K562 (cell line): Measurements from ENCODE around the gene MESP1. TPM values are rescaled to one million over a fixed set of nuclear protein-coding genes. Genes with fewer than 3 reads are reported as not detected.

Experiments used
- ADNP ChIP-seq: fragments of 200-800 bp; sonication (Bioruptor generic); IDR thresholded peaks from 2 replicates; pipeline ENCODE4 v1.6.1; 2016; ENCODE audit warnings: missing genetic modification characterization, missing compliant biosample characterization
- FOXK2 ChIP-seq, 2 experiments: fragments of 450-650 bp; IDR thresholded peaks in 1 of 2; conservative IDR thresholded peaks in 1 of 2; 2 replicates each; pipeline ENCODE4 v1.6.1; 2016; ENCODE audit warnings: low read depth in 2 of 2, mild to moderate bottlenecking in 1 of 2
- MAFG ChIP-seq: fragments of 450-650 bp; conservative IDR thresholded peaks from 2 replicates; pipeline ENCODE4 v1.6.1; 2016; ENCODE audit warnings: missing genetic modification characterization, missing compliant biosample characterization
- MAFK ChIP-seq: IDR thresholded peaks from 2 replicates; pipeline ENCODE4 v1.6.1; 2011; ENCODE audit warnings: low read length, improper control_type of control experiment
- MEF2D ChIP-seq: conservative IDR thresholded peaks from 2 replicates; pipeline ENCODE4 v1.6.1; 2016; ENCODE audit warnings: low read depth, missing genetic modification characterization, missing compliant biosample characterization
- NFIX ChIP-seq: fragments of 250-450 bp; sonication (Bioruptor Pico); IDR thresholded peaks from 2 replicates; pipeline ENCODE4 v1.4.0; 2020; ENCODE audit warnings: low read depth, mild to moderate bottlenecking, moderate library complexity
- PCBP2 ChIP-seq: fragments of 200-400 bp; formaldehyde crosslinking; IDR thresholded peaks from 2 replicates; pipeline ENCODE4 v1.6.1; 2018; ENCODE audit warnings: low read length, low read depth, mild to moderate bottlenecking, moderate library complexity; ENCODE audit not compliant: poor library complexity, severe bottlenecking
- PHTF2 ChIP-seq: fragments of 250-450 bp; sonication (Bioruptor Pico); IDR thresholded peaks from 2 replicates; pipeline ENCODE4 v1.5.0; 2021; ENCODE audit warnings: mild to moderate bottlenecking
- PYGO2 ChIP-seq: fragments of 450-650 bp; IDR thresholded peaks from 2 replicates; pipeline ENCODE4 v1.6.1; 2016; ENCODE audit warnings: mild to moderate bottlenecking, missing genetic modification characterization, moderate library complexity, missing compliant biosample characterization
- SMARCE1 ChIP-seq: fragments of 450-650 bp; IDR thresholded peaks from 2 replicates; pipeline ENCODE4 v1.7.1; 2016; ENCODE audit warnings: mild to moderate bottlenecking
- TSC22D4 ChIP-seq: fragments of 450-650 bp; IDR thresholded peaks from 2 replicates; pipeline ENCODE4 v1.6.1; 2016; ENCODE audit warnings: missing genetic modification characterization, missing biosample characterization, control low read depth
- ZNF184 ChIP-seq: sonication (generic); formaldehyde crosslinking; IDR thresholded peaks from 2 replicates; pipeline ENCODE4 v1.5.0; 2020; ENCODE audit warnings: missing genetic modification reagents
- ZNF408 ChIP-seq: fragments of 250-450 bp; sonication (Bioruptor Pico); IDR thresholded peaks from 2 replicates; pipeline ENCODE4 v1.4.0; 2020; ENCODE audit warnings: low read depth, mild to moderate bottlenecking, moderate library complexity
- ZNF79 ChIP-seq: fragments of 250-450 bp; sonication (Bioruptor Pico); IDR thresholded peaks from 2 replicates; pipeline ENCODE4 v1.4.0; 2020; ENCODE audit warnings: low read depth, mild to moderate bottlenecking, moderate library complexity
- polyA plus RNA-seq, 8 experiments: library from polyadenylated mRNA; depleted of rRNA in 4 of 8; stranded (reverse) in 5 of 8; unstranded in 3 of 8; fragments of >200 nt; fragmentation: Nextera tagmentation in 2 of 8; fragmentation: Illumina TruSeq in 1 of 8; extraction: Ambion mirVana in 2 of 8; extraction: Trizol in 1 of 8; gene quantifications; 2 replicates each; pipeline versions ENCODE4 v1.2.1 to v1.2.3, GENCODE V29; 2011 to 2014; ENCODE audit warnings: inconsistent platforms in 1 of 8, missing spikeins in 1 of 8
- total RNA-seq, 7 experiments: library from RNA; depleted of rRNA in 6 of 7; stranded (reverse); fragments of >200 nt in 6 of 7; fragmentation: Illumina TruSeq in 2 of 7; extraction: Trizol in 2 of 7; gene quantifications; 2 replicates each; pipeline versions ENCODE4 v1.2.1 to v1.2.3, GENCODE V29; 2011 to 2021; ENCODE audit warnings: low replicate concordance in 1 of 7
- TF ChIP-seq, protein P1 (sequence below): fragments of 450-650 bp; IDR thresholded peaks from 2 replicates; pipeline ENCODE4 v1.6.1; 2016; ENCODE audit warnings: mild to moderate bottlenecking
- TF ChIP-seq, protein P2 (sequence below), 3 experiments: IDR thresholded peaks in 2 of 3; conservative IDR thresholded peaks in 1 of 3; 2 replicates each; pipeline ENCODE4 v1.5.1; 2011 to 2012; ENCODE audit warnings: low read length in 3 of 3, mild to moderate bottlenecking in 3 of 3, control low read depth in 2 of 3, improper control_type of control experiment in 1 of 3, inconsistent platforms in 1 of 3, low read depth in 1 of 3, mixed read lengths in 1 of 3, moderate library complexity in 1 of 3; ENCODE audit not compliant: insufficient read depth in 2 of 3
- TF ChIP-seq, protein P3 (sequence below): fragments of 150-350 bp; IDR thresholded peaks from 2 replicates; pipeline ENCODE4 v1.6.1; 2014; ENCODE audit warnings: low read depth, mild to moderate bottlenecking, low read length, borderline replicate concordance
- TF ChIP-seq, protein P4 (sequence below): fragments of 450-650 bp; IDR thresholded peaks from 2 replicates; pipeline ENCODE4 v1.6.1; 2014; ENCODE audit warnings: low read depth, mild to moderate bottlenecking, moderate library complexity, borderline replicate concordance

The MESP1 gene
- total and polyA plus RNA-seq, 9 of the 15 experiments (the other 6 are each of a cell fraction or from before 2014, with no cell fraction given) = 0.14 to 1.1 (median 0.36) TPM; not detected in 4

DNA sequence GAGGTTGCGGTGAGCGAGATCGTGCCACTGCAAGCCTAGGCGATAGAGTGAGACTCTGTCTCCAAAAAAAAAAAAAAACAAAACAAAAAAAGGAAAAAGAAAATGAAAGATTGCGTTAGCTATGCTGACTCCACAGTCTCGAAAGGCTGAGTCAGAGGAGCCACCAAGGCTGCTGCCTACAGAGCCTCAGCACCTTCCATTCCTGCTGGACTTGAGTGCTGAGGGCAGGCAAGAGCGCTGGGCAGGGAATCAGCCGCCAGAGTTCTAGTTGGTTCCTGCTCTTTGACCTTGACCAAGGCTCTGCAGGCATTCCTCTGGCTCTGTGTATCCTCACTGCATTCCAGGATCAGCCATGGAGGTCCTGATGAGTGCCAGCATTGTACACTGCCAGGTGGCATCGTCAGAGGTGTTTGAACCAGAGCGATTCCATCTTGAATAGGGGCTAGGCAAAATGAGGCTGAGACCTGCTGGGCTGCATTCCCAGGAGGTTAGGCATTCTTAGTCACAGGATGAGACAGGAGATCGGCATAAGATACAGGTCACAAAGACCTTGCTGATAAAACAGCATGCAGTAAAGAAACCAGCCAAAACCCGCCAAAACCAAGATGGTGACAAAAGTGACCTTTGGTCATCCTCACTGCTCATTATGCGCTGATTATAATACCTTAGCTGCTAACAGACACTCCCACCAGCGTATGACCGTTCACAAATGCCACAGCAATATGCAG, 31.0 kb upstream of the MESP1 start (continued):
- TF ChIP-seq, protein P1, sequence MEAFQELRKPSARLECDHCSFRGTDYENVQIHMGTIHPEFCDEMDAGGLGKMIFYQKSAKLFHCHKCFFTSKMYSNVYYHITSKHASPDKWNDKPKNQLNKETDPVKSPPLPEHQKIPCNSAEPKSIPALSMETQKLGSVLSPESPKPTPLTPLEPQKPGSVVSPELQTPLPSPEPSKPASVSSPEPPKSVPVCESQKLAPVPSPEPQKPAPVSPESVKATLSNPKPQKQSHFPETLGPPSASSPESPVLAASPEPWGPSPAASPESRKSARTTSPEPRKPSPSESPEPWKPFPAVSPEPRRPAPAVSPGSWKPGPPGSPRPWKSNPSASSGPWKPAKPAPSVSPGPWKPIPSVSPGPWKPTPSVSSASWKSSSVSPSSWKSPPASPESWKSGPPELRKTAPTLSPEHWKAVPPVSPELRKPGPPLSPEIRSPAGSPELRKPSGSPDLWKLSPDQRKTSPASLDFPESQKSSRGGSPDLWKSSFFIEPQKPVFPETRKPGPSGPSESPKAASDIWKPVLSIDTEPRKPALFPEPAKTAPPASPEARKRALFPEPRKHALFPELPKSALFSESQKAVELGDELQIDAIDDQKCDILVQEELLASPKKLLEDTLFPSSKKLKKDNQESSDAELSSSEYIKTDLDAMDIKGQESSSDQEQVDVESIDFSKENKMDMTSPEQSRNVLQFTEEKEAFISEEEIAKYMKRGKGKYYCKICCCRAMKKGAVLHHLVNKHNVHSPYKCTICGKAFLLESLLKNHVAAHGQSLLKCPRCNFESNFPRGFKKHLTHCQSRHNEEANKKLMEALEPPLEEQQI = no peak
- TF ChIP-seq, protein P2, sequence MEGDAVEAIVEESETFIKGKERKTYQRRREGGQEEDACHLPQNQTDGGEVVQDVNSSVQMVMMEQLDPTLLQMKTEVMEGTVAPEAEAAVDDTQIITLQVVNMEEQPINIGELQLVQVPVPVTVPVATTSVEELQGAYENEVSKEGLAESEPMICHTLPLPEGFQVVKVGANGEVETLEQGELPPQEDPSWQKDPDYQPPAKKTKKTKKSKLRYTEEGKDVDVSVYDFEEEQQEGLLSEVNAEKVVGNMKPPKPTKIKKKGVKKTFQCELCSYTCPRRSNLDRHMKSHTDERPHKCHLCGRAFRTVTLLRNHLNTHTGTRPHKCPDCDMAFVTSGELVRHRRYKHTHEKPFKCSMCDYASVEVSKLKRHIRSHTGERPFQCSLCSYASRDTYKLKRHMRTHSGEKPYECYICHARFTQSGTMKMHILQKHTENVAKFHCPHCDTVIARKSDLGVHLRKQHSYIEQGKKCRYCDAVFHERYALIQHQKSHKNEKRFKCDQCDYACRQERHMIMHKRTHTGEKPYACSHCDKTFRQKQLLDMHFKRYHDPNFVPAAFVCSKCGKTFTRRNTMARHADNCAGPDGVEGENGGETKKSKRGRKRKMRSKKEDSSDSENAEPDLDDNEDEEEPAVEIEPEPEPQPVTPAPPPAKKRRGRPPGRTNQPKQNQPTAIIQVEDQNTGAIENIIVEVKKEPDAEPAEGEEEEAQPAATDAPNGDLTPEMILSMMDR (IDR thresholded peaks at IDR 0.05 in 2 of 3, conservative IDR thresholded peaks at IDR 0.05 in 1 of 3; ENCODE audit: insufficient read depth in 2 of 3, low read depth in 1 of 3, low read length in 3 of 3) = no peak
- TF ChIP-seq PYGO2 = peak; percentile 97
- TF ChIP-seq SMARCE1 = 0 out of 2 replicates have a peak, but pooled peaks have one; percentile 20
- TF ChIP-seq, protein P3, sequence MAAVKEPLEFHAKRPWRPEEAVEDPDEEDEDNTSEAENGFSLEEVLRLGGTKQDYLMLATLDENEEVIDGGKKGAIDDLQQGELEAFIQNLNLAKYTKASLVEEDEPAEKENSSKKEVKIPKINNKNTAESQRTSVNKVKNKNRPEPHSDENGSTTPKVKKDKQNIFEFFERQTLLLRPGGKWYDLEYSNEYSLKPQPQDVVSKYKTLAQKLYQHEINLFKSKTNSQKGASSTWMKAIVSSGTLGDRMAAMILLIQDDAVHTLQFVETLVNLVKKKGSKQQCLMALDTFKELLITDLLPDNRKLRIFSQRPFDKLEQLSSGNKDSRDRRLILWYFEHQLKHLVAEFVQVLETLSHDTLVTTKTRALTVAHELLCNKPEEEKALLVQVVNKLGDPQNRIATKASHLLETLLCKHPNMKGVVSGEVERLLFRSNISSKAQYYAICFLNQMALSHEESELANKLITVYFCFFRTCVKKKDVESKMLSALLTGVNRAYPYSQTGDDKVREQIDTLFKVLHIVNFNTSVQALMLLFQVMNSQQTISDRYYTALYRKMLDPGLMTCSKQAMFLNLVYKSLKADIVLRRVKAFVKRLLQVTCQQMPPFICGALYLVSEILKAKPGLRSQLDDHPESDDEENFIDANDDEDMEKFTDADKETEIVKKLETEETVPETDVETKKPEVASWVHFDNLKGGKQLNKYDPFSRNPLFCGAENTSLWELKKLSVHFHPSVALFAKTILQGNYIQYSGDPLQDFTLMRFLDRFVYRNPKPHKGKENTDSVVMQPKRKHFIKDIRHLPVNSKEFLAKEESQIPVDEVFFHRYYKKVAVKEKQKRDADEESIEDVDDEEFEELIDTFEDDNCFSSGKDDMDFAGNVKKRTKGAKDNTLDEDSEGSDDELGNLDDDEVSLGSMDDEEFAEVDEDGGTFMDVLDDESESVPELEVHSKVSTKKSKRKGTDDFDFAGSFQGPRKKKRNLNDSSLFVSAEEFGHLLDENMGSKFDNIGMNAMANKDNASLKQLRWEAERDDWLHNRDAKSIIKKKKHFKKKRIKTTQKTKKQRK = no peak
- TF ChIP-seq PHTF2 (CRISPR knock-in tag) = peak; percentile 93
- TF ChIP-seq, protein P4, sequence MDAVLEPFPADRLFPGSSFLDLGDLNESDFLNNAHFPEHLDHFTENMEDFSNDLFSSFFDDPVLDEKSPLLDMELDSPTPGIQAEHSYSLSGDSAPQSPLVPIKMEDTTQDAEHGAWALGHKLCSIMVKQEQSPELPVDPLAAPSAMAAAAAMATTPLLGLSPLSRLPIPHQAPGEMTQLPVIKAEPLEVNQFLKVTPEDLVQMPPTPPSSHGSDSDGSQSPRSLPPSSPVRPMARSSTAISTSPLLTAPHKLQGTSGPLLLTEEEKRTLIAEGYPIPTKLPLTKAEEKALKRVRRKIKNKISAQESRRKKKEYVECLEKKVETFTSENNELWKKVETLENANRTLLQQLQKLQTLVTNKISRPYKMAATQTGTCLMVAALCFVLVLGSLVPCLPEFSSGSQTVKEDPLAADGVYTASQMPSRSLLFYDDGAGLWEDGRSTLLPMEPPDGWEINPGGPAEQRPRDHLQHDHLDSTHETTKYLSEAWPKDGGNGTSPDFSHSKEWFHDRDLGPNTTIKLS = no peak
- no peak for TF ChIP-seq PCBP2
- peak; percentile 63; the same call in 1 of the 2 replicates for TF ChIP-seq ADNP (tag)
- TF ChIP-seq FOXK2 (conservative IDR thresholded peaks at IDR 0.05 in 1 of 2, IDR thresholded peaks at IDR 0.05 in 1 of 2; ENCODE audit: low read depth in 2 of 2) = no peak
- peak; percentile 99 for TF ChIP-seq MEF2D
- TF ChIP-seq ZNF79 (CRISPR knock-in tag) = peak; percentile 94
- TF ChIP-seq ZNF408 (CRISPR knock-in tag) = no peak
- TF ChIP-seq MAFG (tag) = peak; percentile 69; the same call in 1 of the 2 replicates
- TF ChIP-seq NFIX = peak; percentile 69
- TF ChIP-seq ZNF184 (CRISPR knock-in tag) = no peak
- TF ChIP-seq TSC22D4 (tag) = no peak
- peak; percentile 57 for TF ChIP-seq MAFK
